Measurements from ENCODE around the gene HSPH1. TPM values are rescaled to one million over a fixed set of nuclear protein-coding genes. Genes with fewer than 3 reads are reported as not detected.

Gene HSPH1
- total and polyA plus RNA-seq, 2 of the 8 experiments (the other 6 are each of a cell fraction or from before 2014, with no cell fraction given), result 14.2 to 145 TPM

- ChIA-PET CTCF (ENCODE audit: partially characterized antibody) (interaction anchor here (0.9 to 1.1 kb wide), 2 partner anchors 8 to 139 kb away, joined by 3 read pairs; no protein-coding TSS in a partner anchor), POLR2A (ENCODE audit: partially characterized antibody) (interaction anchor here (0.7 to 1.1 kb wide), 2 partner anchors 8 to 41 kb away, joined by 3 read pairs; no protein-coding TSS in a partner anchor)
- peak overlapping the region in 2 of 4 experiments; percentile 77; a peak in 5 of 8 replicates for H3K4me3 ChIP-seq (ENCODE audit: extremely low read depth in 1 of 4, insufficient read depth in 2 of 4, low read depth in 3 of 4, low read length in 4 of 4)
- H3K9ac ChIP-seq (replicated peaks in 1 of 4; ENCODE audit: extremely low read depth in 1 of 4, low read depth in 3 of 4, low read length in 3 of 4), result no peak overlapping the region
- no peak overlapping the region for H2BK120ac ChIP-seq (replicated peaks; ENCODE audit: low read depth, low read length)
- whole genome bisulfite sequencing, 2 experiments (ENCODE audit: extremely low coverage in 1 of 2, insufficient coverage in 1 of 2, insufficient read length in 1 of 2, insufficient replicate concordance in 2 of 2, low coverage in 1 of 2, low lambda C conversion rate in 2 of 2, missing lambda C conversion rate in 1 of 2), result 82% methylated on average over 7 of the region's 7 CpGs; no CpG with 5 or more reads in 1 of the 2 experiments
- no peak overlapping the region for H4K8ac ChIP-seq (ENCODE audit: extremely low read depth, insufficient read depth, low read length)
- H3K27ac ChIP-seq (ENCODE audit: low read depth, low read length), result no peak overlapping the region
- H2AK5ac ChIP-seq (ENCODE audit: low read depth, low read length), result no peak overlapping the region
- H3K23me2 ChIP-seq (ENCODE audit: low read depth, low read length), result no peaks in the 10 kb centered on the region
- H2BK5ac ChIP-seq (ENCODE audit: low read depth, low read length), result no peak overlapping the region
- peaks cover 0 to 5% (median 0%) of the 10 kb centered on the region in 4 experiments; a peak in 2 of 7 replicates for H3K4me1 ChIP-seq (replicated peaks in 1 of 4; ENCODE audit: control insufficient read depth in 3 of 4, insufficient read depth in 4 of 4, low read length in 3 of 4)
- H3K36me3 ChIP-seq (ENCODE audit: control insufficient read depth in 2 of 4, insufficient read depth in 4 of 4, low read length in 3 of 4), result no peaks in the 10 kb centered on the region
- H3K56ac ChIP-seq (replicated peaks; ENCODE audit: insufficient read length, low read depth, low read length), result no peak overlapping the region
- no peaks in the 10 kb centered on the region for H4K20me1 ChIP-seq (replicated peaks in 1 of 2; ENCODE audit: control insufficient read depth in 1 of 2, insufficient read depth in 2 of 2, low read length in 2 of 2)
- no peak overlapping the region for H4K91ac ChIP-seq (replicated peaks; ENCODE audit: insufficient read length, low read length)
- no peaks in the 10 kb centered on the region for H3K79me1 ChIP-seq (ENCODE audit: low read depth, low read length)
- no peaks in the 10 kb centered on the region; a peak in 2 of 7 replicates for H3K27me3 ChIP-seq (replicated peaks in 1 of 4; ENCODE audit: control insufficient read depth in 3 of 4, extremely low read depth in 1 of 4, insufficient read depth in 3 of 4, low read length in 3 of 4)
- no peak overlapping the region for H2AFZ ChIP-seq (ENCODE audit: low read length)
- no peak overlapping the region for H2BK12ac ChIP-seq (ENCODE audit: low read depth, low read length)
- FAIRE-seq, result no peak
- no peaks in the 10 kb centered on the region for H3K79me2 ChIP-seq (ENCODE audit: control insufficient read depth in 1 of 2, insufficient read depth in 2 of 2, low read length in 2 of 2)
- DNase-seq (ENCODE audit: low read depth in 1 of 2, low spot score in 2 of 2), result no peak
- no peak overlapping the region for H3K23ac ChIP-seq (ENCODE audit: insufficient read length)
- H2BK20ac ChIP-seq (ENCODE audit: low read length), result no peak overlapping the region
- H2BK15ac ChIP-seq (ENCODE audit: low read length), result no peak overlapping the region
- TF ChIP-seq SIN3A (conservative IDR thresholded peaks at IDR 0.05 in 1 of 2, IDR thresholded peaks at IDR 0.05 in 1 of 2; ENCODE audit: low read depth in 1 of 2, low read length in 2 of 2), result 0 out of 4 replicates have a peak, but pooled peaks of 1 of the 2 experiments have one; percentile 9
- TF ChIP-seq CTCF (IDR thresholded peaks at IDR 0.05; ENCODE audit: control extremely low read depth in 1 of 3, insufficient read depth in 1 of 3, low read depth in 1 of 3, low read length in 3 of 3), result no peak
- no peak overlapping the region for H3K14ac ChIP-seq (ENCODE audit: insufficient read length)
- no peak overlapping the region for H3K4ac ChIP-seq (replicated peaks; ENCODE audit: insufficient read length, low read depth, low read length)
- no peak overlapping the region for H4K5ac ChIP-seq (ENCODE audit: insufficient read length, low read depth, low read length)
- H3K9me3 ChIP-seq (ENCODE audit: insufficient read depth in 2 of 2, low read depth in 1 of 2, low read length in 1 of 2), result no peaks in the 10 kb centered on the region
- H3K4me2 ChIP-seq (ENCODE audit: insufficient read depth in 1 of 2, low read depth in 2 of 2, low read length in 2 of 2), result peak overlapping the region; percentile 34 to 70; a peak in 2 of 4 replicates
- no peak overlapping the region for H3K18ac ChIP-seq (ENCODE audit: extremely low read depth, low read length)
Observed at GRCh38 chr13:31201341-31202031, 39.8 kb upstream of the HSPH1 start.

All from H1 (cell line).